ENCODE results near the gene APOA1.

APOA1 gene

GRCh38 chr11:116791002-116791812 lies 46.2 kb downstream of the APOA1 start:
- H3K18ac ChIP-seq (ENCODE audit: low read length): no peak overlapping the region
- H2AFZ ChIP-seq (ENCODE audit: insufficient read depth, low read length, poor library complexity): no peak overlapping the region
- H3K79me1 ChIP-seq (ENCODE audit: low read length): peaks cover 7% of the 10 kb centered on the region
- H3K79me2 ChIP-seq (ENCODE audit: control insufficient read depth, insufficient read depth, low read length, poor library complexity): peaks cover 9% of the 10 kb centered on the region
- peaks cover 2 to 3% of the 10 kb centered on the region in 2 experiments for H3K36me3 ChIP-seq (ENCODE audit: control insufficient read depth in 1 of 2, insufficient read depth in 2 of 2, low read length in 2 of 2)
- no peak overlapping the region for H4K12ac ChIP-seq (ENCODE audit: low read depth, low read length)
- H2AK5ac ChIP-seq (ENCODE audit: low read length): no peak overlapping the region
- H2BK12ac ChIP-seq (ENCODE audit: low read length): no peak overlapping the region
- H3K27me3 ChIP-seq (ENCODE audit: insufficient read depth, low read length): no peaks in the 10 kb centered on the region
- no peaks in the 10 kb centered on the region for H3K9me3 ChIP-seq (ENCODE audit: insufficient read depth, low read depth, low read length)
- no peak overlapping the region for H2BK120ac ChIP-seq (ENCODE audit: insufficient read depth, low read length, poor library complexity)
- H3K4ac ChIP-seq (ENCODE audit: low read depth, low read length): no peak overlapping the region
- H3K9ac ChIP-seq (ENCODE audit: low read length): no peak overlapping the region
- H4K8ac ChIP-seq (ENCODE audit: low read depth, low read length): no peak overlapping the region
- no peak overlapping the region for H4K91ac ChIP-seq (ENCODE audit: low read depth, low read length)
- no peak overlapping the region for H3K4me2 ChIP-seq (ENCODE audit: low read length)
- no peak overlapping the region for H2BK5ac ChIP-seq (ENCODE audit: low read depth, low read length, poor library complexity)
- peak; percentile 61 to 81 for DNase-seq
- no peak overlapping the region for H3K27ac ChIP-seq (ENCODE audit: low read depth, low read length)
- peaks cover 18 to 27% of the 10 kb centered on the region in 2 experiments for H3K4me1 ChIP-seq (ENCODE audit: control insufficient read depth in 1 of 2, insufficient read depth in 2 of 2, low read length in 2 of 2)
- no peak overlapping the region for H3K14ac ChIP-seq (ENCODE audit: low read length)
- WGBS (ENCODE audit: extremely low coverage, insufficient coverage, insufficient read length): no CpG with 5 or more reads among the region's 31 CpGs
- no peak overlapping the region for H3K23ac ChIP-seq (ENCODE audit: low read length)
- H3K4me3 ChIP-seq (ENCODE audit: low read depth, low read length): no peak overlapping the region

GRCh38 chr11:116790167-116791001 lies 47.0 kb downstream of the APOA1 start:
- no peaks in the 10 kb centered on the region for H3K27me3 ChIP-seq (ENCODE audit: insufficient read depth, low read length)
- H4K91ac ChIP-seq (ENCODE audit: low read depth, low read length): no peak overlapping the region
- H4K8ac ChIP-seq (ENCODE audit: low read depth, low read length): no peak overlapping the region
- peaks cover 7% of the 10 kb centered on the region for H3K79me1 ChIP-seq (ENCODE audit: low read length)
- H3K4ac ChIP-seq (ENCODE audit: low read depth, low read length): no peak overlapping the region
- no CpG with 5 or more reads among the region's 53 CpGs for WGBS (ENCODE audit: extremely low coverage, insufficient coverage, insufficient read length)
- no peak overlapping the region for H3K4me3 ChIP-seq (ENCODE audit: low read depth, low read length)
- no peak overlapping the region for H2BK5ac ChIP-seq (ENCODE audit: low read depth, low read length, poor library complexity)
- no peaks in the 10 kb centered on the region for H3K9me3 ChIP-seq (ENCODE audit: insufficient read depth, low read depth, low read length)
- DNase-seq: no peak
- H3K27ac ChIP-seq (ENCODE audit: low read depth, low read length): no peak overlapping the region
- H3K14ac ChIP-seq (ENCODE audit: low read length): no peak overlapping the region
- no peak overlapping the region for H3K18ac ChIP-seq (ENCODE audit: low read length)
- H3K4me1 ChIP-seq (ENCODE audit: control insufficient read depth in 1 of 2, insufficient read depth in 2 of 2, low read length in 2 of 2): peaks cover 18 to 27% of the 10 kb centered on the region in 2 experiments
- H3K23ac ChIP-seq (ENCODE audit: low read length): no peak overlapping the region
- no peak overlapping the region for H3K4me2 ChIP-seq (ENCODE audit: low read length)
- H3K79me2 ChIP-seq (ENCODE audit: control insufficient read depth, insufficient read depth, low read length, poor library complexity): peaks cover 9% of the 10 kb centered on the region
- no peak overlapping the region for H2AFZ ChIP-seq (ENCODE audit: insufficient read depth, low read length, poor library complexity)
- no peak overlapping the region for H2AK5ac ChIP-seq (ENCODE audit: low read length)
- peaks cover 5 to 9% of the 10 kb centered on the region in 2 experiments for H3K36me3 ChIP-seq (ENCODE audit: control insufficient read depth in 1 of 2, insufficient read depth in 2 of 2, low read length in 2 of 2)
- no peak overlapping the region for H4K12ac ChIP-seq (ENCODE audit: low read depth, low read length)
- no peak overlapping the region for H3K9ac ChIP-seq (ENCODE audit: low read length)
- no peak overlapping the region for H2BK12ac ChIP-seq (ENCODE audit: low read length)
- H2BK120ac ChIP-seq (ENCODE audit: insufficient read depth, low read length, poor library complexity): no peak overlapping the region

- H3K4me2 ChIP-seq (ENCODE audit: low read length): no peak overlapping the region
- H3K4me3 ChIP-seq (ENCODE audit: low read depth, low read length): no peak overlapping the region
- no CpG with 5 or more reads among the region's 4 CpGs for WGBS (ENCODE audit: extremely low coverage, insufficient coverage, insufficient read length)
- peak overlapping the region; percentile 93 for H4K91ac ChIP-seq (ENCODE audit: low read depth, low read length)
- H3K14ac ChIP-seq (ENCODE audit: low read length): no peak overlapping the region
- no peak for DNase-seq
- peak overlapping the region; percentile 31 for H4K8ac ChIP-seq (ENCODE audit: low read depth, low read length)
- no peak overlapping the region for H3K4ac ChIP-seq (ENCODE audit: low read depth, low read length)
- H3K23ac ChIP-seq (ENCODE audit: low read length): no peak overlapping the region
- no peak overlapping the region for H2BK5ac ChIP-seq (ENCODE audit: low read depth, low read length, poor library complexity)
- peaks cover 9% of the 10 kb centered on the region for H3K79me2 ChIP-seq (ENCODE audit: control insufficient read depth, insufficient read depth, low read length, poor library complexity)
- no peak overlapping the region for H3K27ac ChIP-seq (ENCODE audit: low read depth, low read length)
- no peaks in the 10 kb centered on the region for H3K27me3 ChIP-seq (ENCODE audit: insufficient read depth, low read length)
- H3K36me3 ChIP-seq (ENCODE audit: control insufficient read depth in 1 of 2, insufficient read depth in 2 of 2, low read length in 2 of 2): peaks cover 17 to 23% of the 10 kb centered on the region in 2 experiments
- peaks cover 18 to 27% of the 10 kb centered on the region in 2 experiments for H3K4me1 ChIP-seq (ENCODE audit: control insufficient read depth in 1 of 2, insufficient read depth in 2 of 2, low read length in 2 of 2)
- no peak overlapping the region for H3K9ac ChIP-seq (ENCODE audit: low read length)
- H4K12ac ChIP-seq (ENCODE audit: low read depth, low read length): no peak overlapping the region
- peaks cover 2% of the 10 kb centered on the region for H3K9me3 ChIP-seq (ENCODE audit: insufficient read depth, low read depth, low read length)
- no peak overlapping the region for H2BK12ac ChIP-seq (ENCODE audit: low read length)
- no peak overlapping the region for H2AFZ ChIP-seq (ENCODE audit: insufficient read depth, low read length, poor library complexity)
- no peak overlapping the region for H2BK120ac ChIP-seq (ENCODE audit: insufficient read depth, low read length, poor library complexity)
- peaks cover 7% of the 10 kb centered on the region for H3K79me1 ChIP-seq (ENCODE audit: low read length)
- H3K18ac ChIP-seq (ENCODE audit: low read length): no peak overlapping the region
- no peak overlapping the region for H2AK5ac ChIP-seq (ENCODE audit: low read length)
Observed at GRCh38 chr11:116788975-116789374, 48.4 kb downstream of the APOA1 start.

DNA sequence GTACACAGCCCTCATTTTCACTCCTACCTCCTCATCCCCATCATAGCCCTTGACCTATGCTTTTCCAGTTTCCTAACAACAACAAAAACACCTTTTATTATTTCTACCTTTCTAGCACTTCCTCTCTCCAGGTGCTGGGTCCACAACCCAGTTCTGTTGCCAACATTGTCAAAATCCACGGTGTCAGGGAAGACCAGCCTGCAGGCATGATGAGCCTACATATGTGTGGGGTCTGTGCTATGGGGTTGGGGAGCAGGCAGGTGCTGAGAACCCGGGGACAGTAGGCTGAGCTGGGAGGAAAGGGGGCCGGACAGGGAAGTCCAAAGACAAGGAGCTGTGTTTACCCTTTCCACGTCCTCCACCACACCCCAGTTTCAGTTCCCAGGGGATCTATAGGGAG lies 48.9 kb downstream of the APOA1 start:
- Histone ChIP-seq H3K18ac (ENCODE audit: low read length) (peak overlapping the region; percentile 91), H4K91ac (ENCODE audit: low read depth, low read length) (peak overlapping the region; percentile 93), H3K27ac (ENCODE audit: low read depth, low read length) (no peak overlapping the region), H3K4me3 (ENCODE audit: low read depth, low read length) (peak overlapping the region; percentile 25), H2AK5ac (ENCODE audit: low read length) (peak overlapping the region; percentile 89), H3K79me2 (ENCODE audit: control insufficient read depth, insufficient read depth, low read length, poor library complexity) (peaks cover 9% of the 10 kb centered on the region), H4K12ac (ENCODE audit: low read depth, low read length) (peak overlapping the region; percentile 83), H2BK12ac (ENCODE audit: low read length) (peak overlapping the region; percentile 41), H3K23ac (ENCODE audit: low read length) (no peak overlapping the region), H3K9ac (ENCODE audit: low read length) (no peak overlapping the region), H3K27me3 (ENCODE audit: insufficient read depth, low read length) (no peaks in the 10 kb centered on the region), H3K4me2 (ENCODE audit: low read length) (peak overlapping the region; percentile 96), H3K4ac (ENCODE audit: low read depth, low read length) (peak overlapping the region; percentile 19), H4K8ac (ENCODE audit: low read depth, low read length) (peak overlapping the region; percentile 95), H3K9me3 (ENCODE audit: insufficient read depth, low read depth, low read length) (peaks cover 2% of the 10 kb centered on the region), H3K36me3 (ENCODE audit: control insufficient read depth in 1 of 2, insufficient read depth in 2 of 2, low read length in 2 of 2) (peaks cover 18 to 25% of the 10 kb centered on the region in 2 experiments), H3K14ac (ENCODE audit: low read length) (peak overlapping the region; percentile 69), H3K4me1 (ENCODE audit: control insufficient read depth in 1 of 2, insufficient read depth in 2 of 2, low read length in 2 of 2) (peaks cover 18 to 27% of the 10 kb centered on the region in 2 experiments), H3K79me1 (ENCODE audit: low read length) (peaks cover 7% of the 10 kb centered on the region), H2AFZ (ENCODE audit: insufficient read depth, low read length, poor library complexity) (peak overlapping the region; percentile 61), H2BK5ac (ENCODE audit: low read depth, low read length, poor library complexity) (peak overlapping the region; percentile 50), H2BK120ac (ENCODE audit: insufficient read depth, low read length, poor library complexity) (peak overlapping the region; percentile 85)
- WGBS (ENCODE audit: extremely low coverage, insufficient coverage, insufficient read length): no CpG with 5 or more reads among the region's 4 CpGs
- DNase-seq: no peak
